SK-N-SH (cell line): Measurements from ENCODE around the gene SEPTIN2. TPM values are rescaled to one million over a fixed set of nuclear protein-coding genes. Genes with fewer than 3 reads are reported as not detected.

Experiments
- CTCF ChIA-PET: fragments of 300-600, 350-600 bp; formaldehyde crosslinking; extraction: SDS; loops from one replicate; lab custom pipeline; 2021; lab: Yijun Ruan, JAX
- POLR2A ChIA-PET: fragments of 350-600 bp; sonication (Branson Sonifier 250); formaldehyde crosslinking; extraction: SDS; loops from one replicate; lab custom pipeline; 2020; ENCODE audit warnings: antibody characterized with exemption, inconsistent platforms; lab: Yijun Ruan, JAX
- DNase-seq: peaks from one replicate; pipeline ENCODE4 v3.0.0; 2012
- H2AFZ ChIP-seq: fragments of 200-600 bp; sonication (generic); 2 replicates; pipeline ENCODE4 v1.8.1; 2016; ENCODE audit warnings: antibody characterized with exemption, mild to moderate bottlenecking, low read depth
- H3F3A ChIP-seq: fragments of 200-600 bp; sonication (generic); replicated peaks from 2 replicates; pipeline ENCODE3; 2016; ENCODE audit warnings: antibody characterized with exemption, mild to moderate bottlenecking; ENCODE audit not compliant: insufficient read depth
- H3K27ac ChIP-seq, 2 experiments: fragments of 200-500 bp in 1 of 2; fragments of 200-600 bp in 1 of 2; sonication (Bioruptor generic) in 1 of 2; sonication (generic), shearing (Covaris generic) in 1 of 2; 2 replicates each; pipeline versions ENCODE4 v1.5.1 to v1.6.1; 2014 to 2016; ENCODE audit warnings: low read depth in 2 of 2, inconsistent platforms in 1 of 2, low read length in 1 of 2, mild to moderate bottlenecking in 1 of 2, mixed read lengths in 1 of 2
- H3K27me3 ChIP-seq: fragments of 200-600 bp; sonication (generic), shearing (Covaris generic); 2 replicates; pipeline ENCODE4 v1.6.1; 2016; ENCODE audit warnings: mixed run types; ENCODE audit not compliant: insufficient read depth
- H3K36me3 ChIP-seq, 2 experiments: fragments of 200-500 bp in 1 of 2; fragments of 200-600 bp in 1 of 2; sonication (Bioruptor generic) in 1 of 2; sonication (generic) in 1 of 2; replicated peaks in 1 of 2; 2 replicates each; pipeline versions ENCODE3 to v1.5.1; 2014 to 2016; ENCODE audit warnings: low read length in 1 of 2, mild to moderate bottlenecking in 1 of 2; ENCODE audit not compliant: insufficient read depth in 2 of 2, control insufficient read depth in 1 of 2
- H3K4me1 ChIP-seq, 2 experiments: fragments of 200-500 bp in 1 of 2; fragments of 200-600 bp in 1 of 2; sonication (Bioruptor generic) in 1 of 2; sonication (generic), shearing (Covaris generic) in 1 of 2; 2 replicates each; pipeline versions ENCODE4 v1.5.1 to v1.6.1; 2014 to 2016; ENCODE audit warnings: low read depth in 1 of 2, low read length in 1 of 2, mixed run types in 1 of 2; ENCODE audit not compliant: insufficient read depth in 2 of 2, control insufficient read depth in 1 of 2
- H3K4me2 ChIP-seq: fragments of 200-600 bp; sonication (generic), shearing (Covaris generic); 2 replicates; pipeline ENCODE4 v1.6.1; 2017; ENCODE audit warnings: mixed run types
- H3K4me3 ChIP-seq, 2 experiments: fragments of 200-500 bp in 1 of 2; fragments of 200-600 bp in 1 of 2; sonication (Bioruptor generic) in 1 of 2; sonication (generic), shearing (Covaris generic) in 1 of 2; 2 replicates each; pipeline versions ENCODE4 v1.5.1 to v1.8.1; 2014 to 2016; ENCODE audit warnings: low read depth in 2 of 2, inconsistent platforms in 1 of 2, low read length in 1 of 2, mild to moderate bottlenecking in 1 of 2, mixed read lengths in 1 of 2, moderate library complexity in 1 of 2
- H3K79me2 ChIP-seq: fragments of 200-600 bp; sonication (generic); 2 replicates; pipeline ENCODE4 v1.8.1; 2017; ENCODE audit warnings: mild to moderate bottlenecking; ENCODE audit not compliant: insufficient read depth
- H3K9ac ChIP-seq: fragments of 200-600 bp; sonication (generic); 2 replicates; pipeline ENCODE4 v1.6.1; 2017; ENCODE audit warnings: mixed run types
- H3K9me2 ChIP-seq: fragments of 200-600 bp; sonication (generic); 2 replicates; pipeline ENCODE4 v1.6.1; 2017; ENCODE audit warnings: mixed run types
- H3K9me3 ChIP-seq: fragments of 200-600 bp; sonication (generic); 2 replicates; pipeline ENCODE4 v1.6.1; 2017; ENCODE audit warnings: mixed run types, mild to moderate bottlenecking, moderate library complexity
- H4K20me1 ChIP-seq: fragments of 200-600 bp; sonication (generic); 2 replicates; pipeline ENCODE4 v1.6.1; 2017; ENCODE audit warnings: mild to moderate bottlenecking, mixed run types; ENCODE audit not compliant: insufficient read depth
- CTCF ChIP-seq: fragments of 200-600 bp; sonication (generic); IDR thresholded peaks from 2 replicates; pipeline ENCODE4 v1.6.1; 2017; ENCODE audit warnings: antibody characterized with exemption, mild to moderate bottlenecking, moderate library complexity
- ELF1 ChIP-seq: IDR thresholded peaks from 2 replicates; pipeline ENCODE4 v1.4.0; 2012
- EP300 ChIP-seq, 2 experiments: IDR thresholded peaks; 2 replicates each; pipeline versions ENCODE4 v1.4.0 to v1.6.1; 2012; ENCODE audit warnings: borderline replicate concordance in 1 of 2, low read depth in 1 of 2, low read length in 1 of 2
- FOSL2 ChIP-seq: IDR thresholded peaks from 2 replicates; pipeline ENCODE4 v1.4.0; 2012; ENCODE audit warnings: low read depth, mild to moderate bottlenecking, moderate library complexity, borderline replicate concordance
- FOXJ3 ChIP-seq: sonication (generic); formaldehyde crosslinking; IDR thresholded peaks from 2 replicates; pipeline ENCODE4 v1.5.1; 2020; ENCODE audit warnings: mild to moderate bottlenecking, missing genetic modification reagents
- GABPA ChIP-seq: IDR thresholded peaks from 2 replicates; pipeline ENCODE4 v1.4.0; 2012; ENCODE audit warnings: low read depth, mild to moderate bottlenecking
- JUND ChIP-seq: IDR thresholded peaks from 2 replicates; pipeline ENCODE4 v1.4.0; 2012
- PBX3 ChIP-seq: IDR thresholded peaks from 2 replicates; pipeline ENCODE4; 2012
- POLR2AphosphoS5 ChIP-seq: IDR thresholded peaks from 2 replicates; pipeline ENCODE4 v1.6.1; 2012; ENCODE audit warnings: low read depth, low read length
- REST ChIP-seq: IDR thresholded peaks from 2 replicates; pipeline ENCODE4 v1.6.1; 2012; ENCODE audit warnings: mild to moderate bottlenecking, low read depth, low read length, moderate library complexity
- SIN3A ChIP-seq: IDR thresholded peaks from 2 replicates; pipeline ENCODE4 v1.6.1; 2012; ENCODE audit warnings: low read depth, mild to moderate bottlenecking, low read length, moderate library complexity, borderline replicate concordance
- TCF12 ChIP-seq: IDR thresholded peaks from 2 replicates; pipeline ENCODE4 v1.4.0; 2012
- YY1 ChIP-seq: IDR thresholded peaks from 2 replicates; pipeline ENCODE4 v1.4.0; 2012; ENCODE audit warnings: low read depth, mild to moderate bottlenecking
- WGBS: methylation state at CpG from one replicate; pipeline ENCODE4 v1.1.6; 2017; ENCODE audit warnings: low lambda C conversion rate; 5-methylcytosine and 5-hydroxymethylcytosine counted together
- polyA plus RNA-seq, 3 experiments: library from polyadenylated mRNA; depleted of rRNA; stranded (reverse); fragments of >200 nt; gene quantifications; 2 replicates each; pipeline ENCODE4 v1.2.3, GENCODE V29; 2012
- TF ChIP-seq, protein P1 (sequence below): fragments of 150-350 bp; IDR thresholded peaks from 2 replicates; pipeline ENCODE4 v1.6.1; 2017; ENCODE audit warnings: antibody characterized with exemption, low read length, low read depth, borderline replicate concordance

SEPTIN2 gene
- polyA plus RNA-seq, 1 of the 3 experiments (the other 2 are of a cell fraction): 226 TPM

GRCh38 chr2:241274127-241274526 lies 41.6 kb upstream of the SEPTIN2 start:
- Histone ChIP-seq H4K20me1 (peaks cover 29% of the 10 kb centered on the region), H2AFZ (no peak overlapping the region), H3K27me3 (no peaks in the 10 kb centered on the region), H3K9ac (no peak overlapping the region), H3K9me2 (no peaks in the 10 kb centered on the region), H3K4me3 (no peak overlapping the region), H3F3A (peaks cover 12% of the 10 kb centered on the region), H3K9me3 (peaks cover 9% of the 10 kb centered on the region; the same call in 1 of the 2 replicates), H3K79me2 (peaks cover 96% of the 10 kb centered on the region), H3K27ac (no peak overlapping the region), H3K4me1 (peaks cover 17 to 30% of the 10 kb centered on the region in 2 experiments; a peak in 3 of 4 replicates), H3K36me3 (peaks cover 0 to 15% of the 10 kb centered on the region in 2 experiments), H3K4me2 (no peak overlapping the region)
- CTCF ChIA-PET: interaction anchor here (1.1 to 1.8 kb wide), 2 partner anchors 19 to 28 kb away, joined by 3 to 7 read pairs; no protein-coding TSS in a partner anchor
- TF ChIP-seq FOXJ3 (CRISPR knock-in tag): no peak
- TF ChIP-seq PBX3: no peak
- TF ChIP-seq FOSL2: no peak
- no peak for TF ChIP-seq POLR2AphosphoS5
- TF ChIP-seq JUND: no peak
- TF ChIP-seq GABPA: no peak
- TF ChIP-seq CTCF: no peak
- no peak for TF ChIP-seq REST
- TF ChIP-seq, protein P1, sequence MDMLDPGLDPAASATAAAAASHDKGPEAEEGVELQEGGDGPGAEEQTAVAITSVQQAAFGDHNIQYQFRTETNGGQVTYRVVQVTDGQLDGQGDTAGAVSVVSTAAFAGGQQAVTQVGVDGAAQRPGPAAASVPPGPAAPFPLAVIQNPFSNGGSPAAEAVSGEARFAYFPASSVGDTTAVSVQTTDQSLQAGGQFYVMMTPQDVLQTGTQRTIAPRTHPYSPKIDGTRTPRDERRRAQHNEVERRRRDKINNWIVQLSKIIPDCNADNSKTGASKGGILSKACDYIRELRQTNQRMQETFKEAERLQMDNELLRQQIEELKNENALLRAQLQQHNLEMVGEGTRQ: no peak
- no peak for TF ChIP-seq ELF1
- no peak for TF ChIP-seq YY1
- no peak for TF ChIP-seq TCF12
- no peak for TF ChIP-seq SIN3A
- no peak for TF ChIP-seq EP300 (IDR thresholded peaks at IDR 0.05; ENCODE audit: borderline replicate concordance in 1 of 2, low read depth in 1 of 2, low read length in 1 of 2)
- POLR2A ChIA-PET: no interaction called here
- 88% methylated on average over 5 of the region's 5 CpGs for WGBS
- DNase-seq: no peak
